ENCODE data around the gene HIP1. TPM values are rescaled to one million over a fixed set of nuclear protein-coding genes. Genes with fewer than 3 reads are reported as not detected.
"Not testable (repeated sequence)": the region's sequence is repeated elsewhere in the genome, so short reads cannot be mapped to it uniquely, and the experiment has no call there.

HIP1 gene
- total RNA-seq, 1 donor from 2014 or later: 4.1 TPM

DNA sequence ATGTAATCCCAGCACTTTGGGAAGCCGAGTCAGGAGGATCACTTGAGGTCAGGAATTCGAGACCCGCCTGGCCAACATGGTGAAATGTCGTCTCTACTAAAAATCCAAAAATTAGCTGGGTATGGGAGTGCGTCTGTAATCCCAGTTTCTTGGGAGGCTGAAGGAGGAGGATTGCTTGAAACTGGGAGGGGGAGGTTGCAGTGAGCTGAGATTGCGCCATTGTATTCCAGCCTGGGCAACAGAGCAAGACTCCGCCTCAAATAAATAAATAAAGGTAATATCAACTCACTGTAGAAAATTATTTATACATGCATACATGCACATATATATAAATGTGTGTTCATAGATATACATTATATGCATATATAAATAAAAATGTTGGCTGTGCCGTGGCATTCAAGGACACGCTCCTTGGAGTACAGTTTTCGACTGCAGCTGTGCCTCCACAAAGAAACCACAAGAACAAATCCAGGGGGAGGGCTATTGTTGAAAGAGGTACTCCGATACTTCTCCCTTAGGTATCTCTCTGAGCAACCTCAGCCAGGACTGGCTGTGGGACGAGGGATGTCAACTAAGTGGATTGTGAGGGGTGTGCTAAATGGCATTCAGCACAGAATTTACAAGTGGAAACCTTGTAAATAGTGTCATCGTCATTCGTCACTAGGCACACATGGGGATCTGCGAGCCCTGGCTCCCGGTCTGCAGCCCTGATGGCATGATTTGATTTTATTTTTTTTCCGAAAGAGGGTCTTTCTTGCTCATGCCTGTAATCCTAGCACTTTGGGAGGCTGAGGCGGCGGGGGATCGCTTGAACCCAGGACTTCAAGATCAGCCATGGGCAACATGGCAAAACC, 49.3 kb downstream of the HIP1 start:
- intact Hi-C loops (cut with micrococcal nuclease): no loop called here
- peaks cover 5% of the 10 kb centered on the region for H3K27me3 Mint-ChIP-seq
- no peaks in the 10 kb centered on the region for H3K9me3 Mint-ChIP-seq

DNA sequence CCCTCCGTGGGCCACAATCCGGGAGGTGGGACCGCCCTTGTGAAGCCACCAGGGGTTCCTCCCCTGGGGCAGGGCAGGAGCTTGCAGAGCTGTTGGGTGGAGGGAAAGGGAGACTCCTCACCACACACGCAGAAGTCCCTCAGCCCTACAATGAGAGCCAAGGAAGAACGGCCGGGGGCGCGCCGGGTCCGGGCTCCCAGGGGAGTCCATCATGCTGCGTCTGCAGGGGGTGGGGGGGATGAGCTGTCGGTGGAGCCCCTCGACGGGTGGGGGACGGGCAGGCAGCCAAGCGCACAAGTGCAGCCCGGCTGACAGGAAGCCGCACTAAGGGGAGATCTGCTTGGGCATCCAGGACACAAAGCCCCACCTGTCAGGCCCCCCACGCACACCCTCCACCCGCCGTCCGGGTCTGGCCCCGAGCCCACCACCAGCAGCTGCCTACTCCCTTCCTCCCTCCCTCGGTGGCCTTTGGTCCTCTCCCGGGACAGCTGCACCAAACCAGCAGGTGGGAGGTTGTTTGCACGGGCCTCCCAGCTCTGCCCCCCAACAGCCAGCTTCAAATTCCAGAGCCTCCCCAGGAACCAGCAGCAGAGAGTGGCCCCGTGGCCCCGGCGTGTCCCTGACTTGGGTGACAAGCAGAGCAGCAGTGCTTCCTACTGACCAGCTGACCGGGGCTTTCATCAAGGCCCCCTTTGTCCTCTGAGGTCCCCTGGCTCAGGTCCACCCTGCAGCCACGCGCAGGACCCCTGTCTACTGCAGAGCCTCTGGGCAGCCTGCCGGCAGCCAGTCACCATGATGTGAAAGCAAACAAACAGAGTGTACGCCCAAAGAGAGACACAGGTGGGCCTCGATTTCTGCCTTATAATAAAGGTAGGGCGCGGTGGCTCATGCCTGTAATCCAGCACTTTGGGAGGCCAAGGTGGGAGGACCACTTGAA, 50.3 kb downstream of the HIP1 start:
- DNase-seq: no peak
- Mint-ChIP-seq H3K4me3 (no peak overlapping the region), H3K4me1 (no peaks in the 10 kb centered on the region), H3K27me3 (peaks cover 5% of the 10 kb centered on the region), H3K27ac (no peak overlapping the region), H3K36me3 (ENCODE audit: low read depth) (no peaks in the 10 kb centered on the region), H3K9me3 (no peaks in the 10 kb centered on the region)
- intact Hi-C loops (cut with micrococcal nuclease): no loop called here

More for the DNA sequence above, 49.3 kb downstream of the HIP1 start:
- H3K4me3 Mint-ChIP-seq: no peak overlapping the region
- H3K36me3 Mint-ChIP-seq (ENCODE audit: low read depth): no peaks in the 10 kb centered on the region
- no peak overlapping the region for H3K27ac Mint-ChIP-seq
- no peaks in the 10 kb centered on the region for H3K4me1 Mint-ChIP-seq
- no peak for DNase-seq

DNA sequence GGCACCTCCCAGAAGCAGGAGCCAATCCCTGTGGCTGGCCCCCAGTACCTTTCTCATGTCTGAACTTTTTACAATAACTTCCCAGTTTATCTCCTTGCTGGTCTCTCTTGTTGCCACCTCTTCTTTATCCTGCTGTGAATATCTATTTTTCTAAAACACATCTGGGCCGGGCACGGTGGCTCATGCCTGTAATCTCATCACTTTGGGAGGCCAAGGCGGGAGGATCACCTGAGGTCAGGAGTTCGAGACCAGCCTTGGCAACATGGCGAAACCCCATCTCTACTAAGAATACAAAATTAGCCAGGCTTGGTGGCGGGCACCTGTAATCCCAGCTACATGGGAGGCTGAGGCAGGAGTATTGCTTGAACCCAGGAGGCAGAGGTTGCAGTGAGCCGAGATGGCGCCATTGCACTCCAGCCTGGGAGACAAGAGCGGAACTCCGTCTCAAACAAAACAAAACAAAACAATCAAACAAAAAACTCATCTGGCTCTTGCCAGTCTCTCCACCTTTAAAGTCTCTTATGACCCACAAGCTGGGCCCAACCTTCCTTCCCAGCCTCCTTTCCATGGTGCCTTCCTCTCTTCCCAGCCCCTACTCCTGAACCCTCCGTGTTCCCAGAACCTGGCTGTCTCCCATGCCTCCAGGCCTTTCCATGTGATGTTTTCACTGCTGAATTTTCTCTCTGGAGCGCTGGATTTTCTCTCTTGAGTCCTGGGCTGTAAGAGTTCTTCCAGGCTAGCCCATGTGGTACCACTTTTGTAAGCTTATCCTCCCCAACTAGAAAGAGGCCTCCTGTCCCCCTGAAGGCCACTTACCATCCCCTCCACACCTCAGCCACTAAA, 51.3 kb downstream of the HIP1 start:
- H3K36me3 Mint-ChIP-seq (ENCODE audit: low read depth): no peaks in the 10 kb centered on the region
- no peak for DNase-seq
- intact Hi-C loops (cut with micrococcal nuclease): no loop called here
- H3K27me3 Mint-ChIP-seq: peaks cover 5% of the 10 kb centered on the region
- no peaks in the 10 kb centered on the region for H3K9me3 Mint-ChIP-seq
- no peak overlapping the region for H3K4me3 Mint-ChIP-seq
- no peak overlapping the region for H3K27ac Mint-ChIP-seq
- no peaks in the 10 kb centered on the region for H3K4me1 Mint-ChIP-seq

DNA sequence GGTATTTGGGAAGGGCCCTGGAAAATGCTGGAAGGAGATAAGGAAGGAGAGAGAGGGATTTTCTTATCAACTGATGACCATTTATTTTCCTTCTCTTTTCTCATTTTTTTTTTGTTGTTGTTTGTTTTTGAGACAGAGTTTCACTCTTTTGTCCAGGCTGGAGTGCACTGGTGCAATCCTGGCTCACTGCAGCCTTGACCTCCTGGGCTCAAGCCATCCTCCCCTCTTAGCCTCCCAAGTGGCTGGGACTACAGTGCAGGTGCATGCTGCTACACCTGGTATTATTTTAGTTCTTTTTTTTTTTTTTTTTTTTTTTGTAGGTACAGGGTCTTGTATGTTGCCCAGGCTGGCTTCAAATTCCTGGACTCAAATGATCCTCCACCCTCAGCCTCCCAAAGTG, 52.2 kb downstream of the HIP1 start:
- H3K4me3 Mint-ChIP-seq: no peak overlapping the region
- no peaks in the 10 kb centered on the region for H3K36me3 Mint-ChIP-seq (ENCODE audit: low read depth)
- peaks cover 5% of the 10 kb centered on the region for H3K27me3 Mint-ChIP-seq
- no peak for DNase-seq
- intact Hi-C loops (cut with micrococcal nuclease): no loop called here
- no peaks in the 10 kb centered on the region for H3K9me3 Mint-ChIP-seq
- H3K4me1 Mint-ChIP-seq: no peaks in the 10 kb centered on the region
- H3K27ac Mint-ChIP-seq: no peak overlapping the region

DNA sequence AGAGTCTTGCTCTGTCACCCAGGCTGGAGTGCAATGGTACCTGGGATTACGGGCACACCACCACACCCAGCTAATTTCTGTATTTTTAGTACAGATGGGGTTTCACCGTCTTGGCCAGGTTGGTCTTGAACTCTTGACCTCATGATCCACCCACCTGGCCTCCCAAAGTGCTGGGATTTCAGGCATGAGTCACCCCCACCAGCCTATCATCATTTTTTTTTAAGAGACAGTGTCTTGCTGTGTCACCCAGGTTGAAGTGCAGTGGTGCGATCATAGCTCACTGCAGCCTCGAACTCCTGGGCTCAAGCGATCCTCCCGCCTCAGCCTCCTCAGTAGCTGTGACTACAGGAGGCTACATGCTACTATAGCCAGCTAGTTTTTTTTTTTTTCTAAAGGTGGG, 56.7 kb downstream of the HIP1 start:
- H3K9me3 Mint-ChIP-seq, DNase-seq, H3K4me3 Mint-ChIP-seq: not testable (repeated sequence)

DNA sequence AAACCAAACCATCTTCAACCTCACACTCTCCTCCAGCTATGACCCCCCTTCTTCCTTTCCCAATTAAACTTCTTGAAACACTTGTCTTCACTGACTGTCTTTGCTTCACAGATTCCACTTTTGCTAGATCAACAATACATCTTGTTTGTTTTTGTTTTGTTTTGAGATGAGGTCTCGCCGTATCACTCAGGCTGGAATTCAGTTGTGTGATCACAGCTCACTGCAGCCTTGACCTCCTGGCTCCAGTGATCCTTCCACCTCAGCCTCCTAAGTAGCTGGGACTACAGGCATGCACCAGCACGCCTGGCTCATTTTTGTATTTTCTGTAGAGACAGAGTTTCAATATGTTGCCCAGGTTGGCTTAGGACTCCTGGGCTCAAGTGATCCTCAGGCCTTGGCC, 59.7 kb downstream of the HIP1 start:
- Mint-ChIP-seq H3K27ac (no peak overlapping the region), H3K36me3 (ENCODE audit: low read depth) (no peaks in the 10 kb centered on the region), H3K9me3 (peaks cover 6% of the 10 kb centered on the region), H3K4me1 (no peaks in the 10 kb centered on the region), H3K27me3 (peaks cover 2% of the 10 kb centered on the region), H3K4me3 (no peak overlapping the region)
- intact Hi-C loops (cut with micrococcal nuclease): no loop called here
- no peak for DNase-seq

More for the DNA sequence above, 56.7 kb downstream of the HIP1 start:
- H3K27ac Mint-ChIP-seq; H3K36me3 Mint-ChIP-seq (ENCODE audit: low read depth); H3K27me3 Mint-ChIP-seq; H3K4me1 Mint-ChIP-seq; intact Hi-C loops (cut with micrococcal nuclease): not testable (repeated sequence)

DNA sequence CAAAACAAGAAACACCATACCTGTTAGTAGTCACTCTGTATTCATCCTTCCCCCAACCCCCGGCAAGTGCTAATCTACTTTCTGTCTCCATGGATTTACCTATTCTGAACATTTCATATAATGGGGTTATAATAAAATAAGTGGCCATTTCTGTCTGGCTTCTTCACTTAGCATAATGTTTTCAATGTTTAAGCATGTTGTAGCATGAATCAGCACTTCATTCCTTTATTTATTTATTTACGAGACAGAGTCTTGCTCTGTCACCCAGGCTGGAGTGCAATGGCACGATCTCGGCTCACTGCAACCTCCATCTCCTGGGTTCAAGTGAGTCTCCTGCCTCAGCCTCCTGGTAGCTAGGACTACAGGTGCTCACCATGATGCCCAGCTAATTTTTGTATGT, 69.2 kb downstream of the HIP1 start:
- no peaks in the 10 kb centered on the region for H3K9me3 Mint-ChIP-seq
- H3K4me3 Mint-ChIP-seq: no peak overlapping the region
- H3K27me3 Mint-ChIP-seq: no peaks in the 10 kb centered on the region
- no peaks in the 10 kb centered on the region for H3K36me3 Mint-ChIP-seq (ENCODE audit: low read depth)
- H3K4me1 Mint-ChIP-seq: no peaks in the 10 kb centered on the region
- intact Hi-C loops (cut with micrococcal nuclease): no loop called here
- H3K27ac Mint-ChIP-seq: no peak overlapping the region
- DNase-seq: no peak

DNA sequence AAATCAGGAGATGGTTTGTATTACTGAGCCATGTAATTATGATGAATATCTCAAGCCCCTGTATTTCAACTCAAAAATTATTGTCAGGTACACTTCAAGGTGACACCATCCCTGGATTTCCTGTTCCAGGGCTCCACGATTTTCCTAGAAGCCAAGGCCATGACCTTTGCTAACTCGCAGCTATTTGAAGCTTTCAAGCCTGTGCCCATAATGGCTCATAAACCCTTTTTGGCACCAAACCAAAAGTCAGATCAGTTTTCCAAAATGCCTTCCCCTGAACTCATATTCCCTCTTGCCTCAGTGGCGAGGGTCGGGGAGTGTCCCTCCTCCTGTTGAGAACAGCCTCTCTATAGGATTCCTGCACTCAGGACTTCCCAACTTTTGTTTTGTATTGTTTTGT, 70.8 kb downstream of the HIP1 start:
- Mint-ChIP-seq H3K36me3 (ENCODE audit: low read depth) (no peaks in the 10 kb centered on the region), H3K27ac (no peak overlapping the region), H3K4me3 (no peak overlapping the region), H3K27me3 (no peaks in the 10 kb centered on the region), H3K4me1 (no peaks in the 10 kb centered on the region), H3K9me3 (no peaks in the 10 kb centered on the region)
- intact Hi-C loops (cut with micrococcal nuclease): no loop called here
- DNase-seq: no peak

DNA sequence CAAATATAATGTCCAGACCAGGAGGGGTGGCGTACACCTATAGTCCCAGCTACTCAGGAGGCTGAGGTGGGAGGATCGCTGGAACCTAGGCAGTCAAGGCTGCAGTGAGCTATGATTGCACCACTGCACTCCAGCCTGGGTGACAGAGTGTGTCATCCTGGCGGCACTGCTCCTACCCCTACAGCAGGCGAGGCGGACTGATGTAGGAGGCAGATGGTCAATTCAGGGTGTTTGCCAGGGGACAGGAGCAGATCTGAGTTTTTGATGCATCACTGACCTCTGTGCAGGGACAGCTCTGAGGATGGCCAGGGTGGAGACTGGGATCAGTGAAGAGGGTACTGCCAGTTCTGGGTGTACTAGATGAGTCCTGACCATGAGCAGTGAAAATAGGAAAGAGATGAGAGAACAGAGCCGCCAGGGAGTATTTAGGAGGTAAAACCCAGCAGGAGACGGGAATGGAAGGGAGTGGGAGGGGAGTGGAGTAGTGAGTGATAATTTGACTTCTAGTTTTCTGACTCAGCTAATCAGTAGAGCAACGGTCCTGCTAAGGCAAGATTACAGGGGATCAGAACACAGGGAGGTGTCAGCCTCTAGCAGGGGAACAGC, 75.3 kb downstream of the HIP1 start:
- no peaks in the 10 kb centered on the region for H3K36me3 Mint-ChIP-seq (ENCODE audit: low read depth)
- no peak overlapping the region for H3K27ac Mint-ChIP-seq
- H3K4me1 Mint-ChIP-seq: no peaks in the 10 kb centered on the region
- intact Hi-C loops (cut with micrococcal nuclease): no loop called here
- H3K27me3 Mint-ChIP-seq: no peaks in the 10 kb centered on the region
- no peak for DNase-seq
- no peak overlapping the region for H3K4me3 Mint-ChIP-seq
- H3K9me3 Mint-ChIP-seq: no peaks in the 10 kb centered on the region

DNA sequence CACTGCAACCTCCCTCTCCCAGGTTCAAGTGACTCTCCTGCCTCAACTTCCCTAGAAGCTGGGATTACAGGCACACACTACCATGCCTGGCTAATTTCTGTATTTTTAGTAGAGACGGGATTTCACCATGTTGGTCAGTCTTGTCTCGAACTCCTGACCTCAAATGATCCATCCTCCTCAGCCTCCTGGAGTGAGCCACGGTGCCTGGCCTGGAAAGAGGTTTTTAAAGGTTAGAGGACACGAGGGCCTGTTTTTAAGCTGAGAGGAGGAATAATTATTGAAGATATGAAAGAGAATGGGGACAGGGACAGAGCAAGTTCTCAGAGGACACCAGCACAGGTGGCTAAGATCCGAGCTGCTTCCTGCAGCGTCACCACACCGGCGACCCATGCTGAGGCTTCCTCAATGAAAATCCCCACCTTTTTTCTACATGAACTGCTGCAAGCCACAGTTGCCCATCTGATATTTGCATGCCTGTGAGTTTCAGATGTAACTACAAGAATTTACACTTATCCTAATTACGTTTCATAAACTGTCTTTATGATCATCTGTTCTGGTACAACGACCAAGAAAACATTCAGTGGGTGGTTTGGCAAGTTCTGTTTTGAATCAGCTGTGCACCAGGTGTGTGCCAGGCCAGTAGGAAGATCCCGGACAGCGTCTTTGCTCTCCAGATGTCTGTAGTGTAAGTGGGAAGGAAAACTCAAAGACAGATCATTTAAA, 76.0 kb downstream of the HIP1 start:
- intact Hi-C loops (cut with micrococcal nuclease): no loop called here
- DNase-seq: no peak
- no peaks in the 10 kb centered on the region for H3K4me1 Mint-ChIP-seq
- H3K9me3 Mint-ChIP-seq: no peaks in the 10 kb centered on the region
- no peaks in the 10 kb centered on the region for H3K36me3 Mint-ChIP-seq (ENCODE audit: low read depth)
- H3K27ac Mint-ChIP-seq: no peak overlapping the region
- H3K4me3 Mint-ChIP-seq: no peak overlapping the region
- no peaks in the 10 kb centered on the region for H3K27me3 Mint-ChIP-seq

DNA sequence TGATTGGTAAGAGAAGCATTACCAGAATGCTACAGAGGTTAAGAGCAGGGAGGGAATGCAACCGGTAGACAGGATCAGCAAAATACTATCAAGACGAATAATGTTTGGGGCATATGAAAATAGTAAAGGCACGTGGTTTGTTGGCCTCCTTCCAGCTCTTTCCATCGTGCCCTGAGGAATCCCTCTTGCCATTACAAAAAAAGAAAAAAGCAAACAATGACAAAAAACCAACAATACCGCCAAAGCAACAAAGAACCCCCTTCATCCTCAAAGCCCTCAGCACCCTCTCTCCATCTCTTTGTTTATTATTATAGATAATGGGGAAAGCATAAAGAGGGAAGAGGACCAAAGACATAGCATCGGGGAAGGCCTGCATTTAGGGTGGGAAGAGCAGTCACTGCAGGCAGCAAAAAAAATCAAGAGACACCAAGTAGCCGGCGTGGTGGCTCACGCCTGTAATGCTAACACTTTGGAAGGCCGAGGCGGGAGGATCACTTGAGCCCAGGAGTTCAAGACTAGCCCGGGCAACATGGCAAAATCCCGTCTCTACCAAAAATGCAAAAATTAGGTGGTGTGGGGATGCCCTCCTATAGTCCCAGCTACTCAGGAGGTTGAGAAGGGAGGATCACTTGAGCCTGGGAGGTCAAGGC, 78.0 kb downstream of the HIP1 start:
- H3K27ac Mint-ChIP-seq: no peak overlapping the region
- no peaks in the 10 kb centered on the region for H3K27me3 Mint-ChIP-seq
- H3K4me1 Mint-ChIP-seq: no peaks in the 10 kb centered on the region
- intact Hi-C loops (cut with micrococcal nuclease): no loop called here
- no peak overlapping the region for H3K4me3 Mint-ChIP-seq
- no peak for DNase-seq
- no peaks in the 10 kb centered on the region for H3K36me3 Mint-ChIP-seq (ENCODE audit: low read depth)
- H3K9me3 Mint-ChIP-seq: no peaks in the 10 kb centered on the region

DNA sequence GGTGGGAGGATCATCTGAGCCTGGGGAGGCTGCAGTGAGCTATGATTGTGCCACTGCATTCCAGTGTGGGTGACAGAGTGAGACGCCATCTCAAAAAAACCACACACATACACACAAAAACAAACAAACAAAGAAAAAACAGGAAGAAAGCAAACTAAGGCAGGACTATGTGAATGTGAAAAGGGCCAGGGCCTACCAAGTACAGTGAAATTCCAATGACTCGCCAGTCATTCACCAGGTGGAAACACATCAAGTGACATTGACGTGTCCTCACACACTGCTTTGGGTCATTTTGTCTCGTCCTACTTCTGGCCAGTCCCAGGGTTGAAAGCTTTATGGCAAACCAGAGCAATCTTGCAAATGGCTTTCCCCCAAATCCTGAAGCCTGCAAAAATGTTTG, 79.9 kb downstream of the HIP1 start:
- intact Hi-C loops (cut with micrococcal nuclease): no loop called here
- no peaks in the 10 kb centered on the region for H3K9me3 Mint-ChIP-seq
- no peak overlapping the region for H3K27ac Mint-ChIP-seq
- H3K4me1 Mint-ChIP-seq: no peaks in the 10 kb centered on the region
- no peak overlapping the region for H3K4me3 Mint-ChIP-seq
- H3K36me3 Mint-ChIP-seq (ENCODE audit: low read depth): no peaks in the 10 kb centered on the region
- no peak for DNase-seq
- no peaks in the 10 kb centered on the region for H3K27me3 Mint-ChIP-seq

Measured in activated CD4-positive, alpha-beta T cell treated with anti-CD3 and anti-CD28 coated beads, Interleukin-2, amount 10 ng/mL, durations not matched to agents 24 days and 14 days (primary cell).